Measurements from ENCODE around the gene APOL4.
"Not testable (repeated sequence)": the region's sequence is repeated elsewhere in the genome, so short reads cannot be mapped to it uniquely, and the experiment has no call there.

APOL4 gene

GRCh38 chr22:36201630-36202319 lies at the start of gene APOL4:
APOL4 (minus strand) TSS chr22:36201809; CDS start chr22:36201734, 75 bp downstream.
- TF ChIP-seq CTCF (IDR thresholded peaks at IDR 0.05; ENCODE audit: low read depth, low read length), result no peak
- H3K4me3 ChIP-seq (ENCODE audit: low read depth, low read length), result no peak within 1 kb of the TSS

- H3K4me3 ChIP-seq (ENCODE audit: low read depth, low read length), result not testable (repeated sequence)
Measured at GRCh38 chr22:36250292-36250960, 48.8 kb upstream of the APOL4 start.

- TF ChIP-seq CTCF (IDR thresholded peaks at IDR 0.05; ENCODE audit: low read depth, low read length), result no peak
- H3K4me3 ChIP-seq (ENCODE audit: low read depth, low read length), result no peak overlapping the region
Measured at GRCh38 chr22:36249160-36249559, 47.6 kb upstream of the APOL4 start.

- TF ChIP-seq CTCF (IDR thresholded peaks at IDR 0.05; ENCODE audit: low read depth, low read length), result no peak
- no peak overlapping the region for H3K4me3 ChIP-seq (ENCODE audit: low read depth, low read length)
Measured at GRCh38 chr22:36247955-36248354, 46.3 kb upstream of the APOL4 start.

- no peak overlapping the region for H3K4me3 ChIP-seq (ENCODE audit: low read depth, low read length)
- TF ChIP-seq CTCF (IDR thresholded peaks at IDR 0.05; ENCODE audit: low read depth, low read length), result no peak
Measured at GRCh38 chr22:36246718-36247117, 45.1 kb upstream of the APOL4 start.

- no peak for TF ChIP-seq CTCF (IDR thresholded peaks at IDR 0.05; ENCODE audit: low read depth, low read length)
- no peak overlapping the region for H3K4me3 ChIP-seq (ENCODE audit: low read depth, low read length)
Measured at GRCh38 chr22:36245805-36246356, 44.3 kb upstream of the APOL4 start.

- no peak for TF ChIP-seq CTCF (IDR thresholded peaks at IDR 0.05; ENCODE audit: low read depth, low read length)
- no peak overlapping the region for H3K4me3 ChIP-seq (ENCODE audit: low read depth, low read length)
Measured at GRCh38 chr22:36244522-36245391, 43.1 kb upstream of the APOL4 start.

All from WI38 (cell line).